Nucleus accumbens (tissue), 56 donors: ENCODE results near the gene CEP85L.

ENCODE experiments used
- DNase-seq, 56 donors: peaks; one replicate each; lab custom pipeline; 2025; lab: John Stamatoyannopoulos, UW

The CEP85L gene

GRCh38 chr6:118651282-118652050 lies at the start of gene CEP85L:
Gene CEP85L, minus strand, starts transcription at chr6:118651591. Its CDS starts 322 bp downstream, at chr6:118651269.
- peak in 55 of 56 donors; percentile 53 to 95 (median 87) for DNase-seq

- no peak for DNase-seq
Measured at GRCh38 chr6:118700531-118700930, 49.1 kb upstream of the CEP85L start.

- DNase-seq, result no peak
Measured at GRCh38 chr6:118697554-118697953, 46.2 kb upstream of the CEP85L start.

GRCh38 chr6:118696271-118696670 lies 44.9 kb upstream of the CEP85L start:
- DNase-seq, result no peak

GRCh38 chr6:118693562-118693961 lies 42.2 kb upstream of the CEP85L start:
- DNase-seq, result no peak

GRCh38 chr6:118685823-118686449 lies 34.5 kb upstream of the CEP85L start:
- DNase-seq, result no peak

GRCh38 chr6:118683881-118684872 lies 32.8 kb upstream of the CEP85L start:
- no peak for DNase-seq

- peak in 20 of 56 donors; percentile 2 to 33 (median 17) for DNase-seq
Measured at GRCh38 chr6:118680452-118681095, 29.2 kb upstream of the CEP85L start.

- DNase-seq, result peak in 2 of 56 donors; percentile 3 to 10
Measured at GRCh38 chr6:118679327-118679901, 28.0 kb upstream of the CEP85L start.

GRCh38 chr6:118678866-118679265 lies 27.5 kb upstream of the CEP85L start:
- DNase-seq, result no peak

- DNase-seq, result no peak
Measured at GRCh38 chr6:118677193-118677592, 25.8 kb upstream of the CEP85L start.

- DNase-seq, result no peak
Measured at GRCh38 chr6:118675225-118675624, 23.8 kb upstream of the CEP85L start.

- no peak for DNase-seq
Measured at GRCh38 chr6:118674772-118675171, 23.4 kb upstream of the CEP85L start.

- DNase-seq, result no peak
Measured at GRCh38 chr6:118672678-118673077, 21.3 kb upstream of the CEP85L start.

- no peak for DNase-seq
Measured at GRCh38 chr6:118669561-118669960, 18.2 kb upstream of the CEP85L start.

GRCh38 chr6:118668761-118669385 lies 17.5 kb upstream of the CEP85L start:
- no peak for DNase-seq

- no peak for DNase-seq
Measured at GRCh38 chr6:118667988-118668387, 16.6 kb upstream of the CEP85L start.

- no peak for DNase-seq
Measured at GRCh38 chr6:118665011-118665410, 13.6 kb upstream of the CEP85L start.
